Fibroblast of lung (primary cell): ENCODE measurements around the gene TMEM171. TPM values are rescaled to one million over a fixed set of nuclear protein-coding genes. Genes with fewer than 3 reads are reported as not detected.

Source experiments
- DNase-seq, 2 donors: peaks; one replicate each; pipeline versions ENCODE4 v3.0.0 to v3.0.0-alpha.2; 2010; ENCODE audit warnings: low read depth in 2 of 2
- H2AFZ ChIP-seq: 2 replicates; pipeline ENCODE4 v1.5.1; 2012; ENCODE audit warnings: low read length, control low read depth, inconsistent platforms
- H3K27ac ChIP-seq: 2 replicates; pipeline ENCODE4 v1.5.1; 2011; ENCODE audit warnings: low read length, control low read depth; ENCODE audit not compliant: insufficient read depth
- H3K27me3 ChIP-seq: 2 replicates; pipeline ENCODE4 v1.5.1; 2011; ENCODE audit warnings: mild to moderate bottlenecking, low read length; ENCODE audit not compliant: control insufficient read depth, insufficient read depth
- H3K36me3 ChIP-seq: 2 replicates; pipeline ENCODE4 v1.5.1; 2011; ENCODE audit warnings: low read length; ENCODE audit not compliant: control insufficient read depth, insufficient read depth
- H3K4me1 ChIP-seq: 2 replicates; pipeline ENCODE4 v1.5.1; 2011; ENCODE audit warnings: low read length; ENCODE audit not compliant: control insufficient read depth, insufficient read depth; ENCODE audit errors: extremely low read depth
- H3K4me2 ChIP-seq: 2 replicates; pipeline ENCODE4 v1.5.1; 2011; ENCODE audit warnings: low read length, control low read depth; ENCODE audit not compliant: insufficient read depth; ENCODE audit errors: extremely low read depth
- H3K4me3 ChIP-seq, 4 experiments: fragments of 200-600 bp in 1 of 4; sonication (generic) in 1 of 4; replicated peaks in 1 of 4; 2 replicates each; pipeline ENCODE4 v1.5.1; 2011 to 2016; ENCODE audit warnings: low read length in 4 of 4, low read depth in 3 of 4, mild to moderate bottlenecking in 3 of 4, control low read depth in 2 of 4, inconsistent platforms in 1 of 4, mixed read lengths in 1 of 4; ENCODE audit not compliant: insufficient read depth in 1 of 4; ENCODE audit errors: control extremely low read depth in 1 of 4
- H3K79me2 ChIP-seq: 2 replicates; pipeline ENCODE4 v1.5.1; 2012; ENCODE audit warnings: mild to moderate bottlenecking, low read length, inconsistent platforms; ENCODE audit not compliant: control insufficient read depth, insufficient read depth
- H3K9ac ChIP-seq: 2 replicates; pipeline ENCODE4 v1.5.1; 2011; ENCODE audit warnings: mild to moderate bottlenecking, low read length, control low read depth; ENCODE audit not compliant: insufficient read depth
- H3K9me3 ChIP-seq: 2 replicates; pipeline ENCODE4 v1.5.1; 2012; ENCODE audit warnings: low read depth, low read length; ENCODE audit not compliant: control insufficient read depth, insufficient read depth
- H4K20me1 ChIP-seq: 2 replicates; pipeline ENCODE4 v1.5.1; 2011; ENCODE audit warnings: low read length; ENCODE audit not compliant: control insufficient read depth, insufficient read depth; ENCODE audit errors: extremely low read depth
- CTCF ChIP-seq, 2 donors: IDR thresholded peaks in 1 of 2; conservative IDR thresholded peaks in 1 of 2; 1 replicate in 1 of 2; 2 replicates in 1 of 2; pipeline ENCODE4 v1.5.1; 2011 to 2012; ENCODE audit warnings: low read length in 2 of 2, control low read depth in 1 of 2, inconsistent platforms in 1 of 2, low read depth in 1 of 2, mild to moderate bottlenecking in 1 of 2
- EZH2 ChIP-seq: IDR thresholded peaks from 2 replicates; pipeline ENCODE4 v1.5.1; 2012; ENCODE audit warnings: low read length, control low read depth, mild to moderate bottlenecking; ENCODE audit errors: missing control alignments
- polyA plus RNA-seq, 2 donors: library from polyadenylated mRNA; depleted of rRNA in 1 of 2; stranded (reverse) in 1 of 2; unstranded in 1 of 2; fragments of >200 nt; gene quantifications; 2 replicates each; pipeline ENCODE4 v1.2.1, GENCODE V29; 2011 to 2012; ENCODE audit warnings: missing spikeins in 1 of 2
- total RNA-seq: library from RNA; depleted of rRNA; stranded (reverse); fragments of >200 nt; gene quantifications from 2 replicates; pipeline ENCODE4 v1.2.1, GENCODE V29; 2014

The TMEM171 gene
- total and polyA plus RNA-seq, 2 donors (not counting 1 experiment from before 2014, with no cell fraction given) = 0.83 to 5.8 TPM

- peak in 1 of 2 donors; percentile 38 for DNase-seq
- no peaks in the 10 kb centered on the region for H3K79me2 ChIP-seq
- no peak for TF ChIP-seq CTCF (conservative IDR thresholded peaks at IDR 0.05 in 1 of 2, IDR thresholded peaks at IDR 0.05 in 1 of 2; ENCODE audit: low read depth in 1 of 2, low read length in 2 of 2)
- no peak for TF ChIP-seq EZH2
- H3K4me3 ChIP-seq = no peak overlapping the region
- H3K27me3 ChIP-seq = no peaks in the 10 kb centered on the region
- H4K20me1 ChIP-seq = no peaks in the 10 kb centered on the region
- H3K4me1 ChIP-seq = peaks cover 4% of the 10 kb centered on the region
- no peak overlapping the region for H3K27ac ChIP-seq
- no peaks in the 10 kb centered on the region for H3K36me3 ChIP-seq
- H3K4me2 ChIP-seq = no peak overlapping the region
- no peak overlapping the region for H3K9ac ChIP-seq
- H3K9me3 ChIP-seq = no peaks in the 10 kb centered on the region
- peak overlapping the region; percentile 17 for H2AFZ ChIP-seq
Observed at GRCh38 chr5:73136055-73136562, 15.7 kb downstream of the TMEM171 start.

GRCh38 chr5:73137563-73138530 lies 17.5 kb downstream of the TMEM171 start:
- Histone ChIP-seq H3K4me3 (no peak overlapping the region), H3K9me3 (no peaks in the 10 kb centered on the region), H2AFZ (no peak overlapping the region), H3K27me3 (peaks cover 2% of the 10 kb centered on the region), H3K36me3 (no peaks in the 10 kb centered on the region), H3K27ac (no peak overlapping the region), H3K79me2 (no peaks in the 10 kb centered on the region), H3K4me1 (peaks cover 4% of the 10 kb centered on the region), H3K4me2 (no peak overlapping the region), H4K20me1 (no peaks in the 10 kb centered on the region), H3K9ac (no peak overlapping the region)
- DNase-seq = no peak
- no peak for TF ChIP-seq CTCF (conservative IDR thresholded peaks at IDR 0.05 in 1 of 2, IDR thresholded peaks at IDR 0.05 in 1 of 2; ENCODE audit: low read depth in 1 of 2, low read length in 2 of 2)
- TF ChIP-seq EZH2 = no peak

- Histone ChIP-seq H3K27me3 (peaks cover 11% of the 10 kb centered on the region), H4K20me1 (no peaks in the 10 kb centered on the region), H3K9ac (no peak overlapping the region), H3K4me1 (peaks cover 4% of the 10 kb centered on the region), H3K4me3 (no peak overlapping the region), H3K4me2 (no peak overlapping the region), H3K9me3 (no peaks in the 10 kb centered on the region), H3K36me3 (no peaks in the 10 kb centered on the region), H3K79me2 (no peaks in the 10 kb centered on the region), H3K27ac (no peak overlapping the region), H2AFZ (no peak overlapping the region)
- TF ChIP-seq EZH2 (no peak), CTCF (conservative IDR thresholded peaks at IDR 0.05 in 1 of 2, IDR thresholded peaks at IDR 0.05 in 1 of 2; ENCODE audit: low read depth in 1 of 2, low read length in 2 of 2) (no peak)
- no peak for DNase-seq
Observed at GRCh38 chr5:73139485-73139884, 19.1 kb downstream of the TMEM171 start.
